Activated naive CD4-positive, alpha-beta T cell treated with anti-CD3 and anti-CD28 coated beads, Interleukin-2, amount 50 U/mL, for 72 hours (primary cell): ENCODE data around the gene MAMDC4. TPM values are rescaled to one million over a fixed set of nuclear protein-coding genes. Genes with fewer than 3 reads are reported as not detected.

Experiments used
- ATAC-seq, 2 donors: fragments of 150-1000 bp; cut with Tn5 transposase; 2 replicates each; pipeline ENCODE4 v1.10.0; 2021; ENCODE audit warnings: mild to moderate bottlenecking in 2 of 2, moderate library complexity in 2 of 2
- DNase-seq, 2 donors: peaks; one replicate each; pipeline ENCODE4 v3.0.0; 2021 to 2022; ENCODE audit warnings: low spot score in 2 of 2
- H3K27ac Mint-ChIP-seq, 2 donors: one replicate each; pipeline ENCODE4 v1.8.0; 2022; ENCODE audit warnings: mild to moderate bottlenecking in 2 of 2, mixed read lengths in 2 of 2
- H3K36me3 Mint-ChIP-seq, 2 donors: one replicate each; pipeline ENCODE4 v1.8.0; 2022; ENCODE audit warnings: mixed read lengths in 2 of 2
- H3K9me3 Mint-ChIP-seq, 2 donors: one replicate each; pipeline ENCODE4 v1.8.0; 2022; ENCODE audit warnings: mixed read lengths in 2 of 2
- total RNA-seq, 2 donors: library from RNA; stranded (reverse); gene quantifications; one replicate each; pipeline ENCODE4 v1.2.3, GENCODE V29; 2022

MAMDC4 gene
- total RNA-seq, 2 donors from 2014 or later, result 17.7 to 21.5 TPM

DNA sequence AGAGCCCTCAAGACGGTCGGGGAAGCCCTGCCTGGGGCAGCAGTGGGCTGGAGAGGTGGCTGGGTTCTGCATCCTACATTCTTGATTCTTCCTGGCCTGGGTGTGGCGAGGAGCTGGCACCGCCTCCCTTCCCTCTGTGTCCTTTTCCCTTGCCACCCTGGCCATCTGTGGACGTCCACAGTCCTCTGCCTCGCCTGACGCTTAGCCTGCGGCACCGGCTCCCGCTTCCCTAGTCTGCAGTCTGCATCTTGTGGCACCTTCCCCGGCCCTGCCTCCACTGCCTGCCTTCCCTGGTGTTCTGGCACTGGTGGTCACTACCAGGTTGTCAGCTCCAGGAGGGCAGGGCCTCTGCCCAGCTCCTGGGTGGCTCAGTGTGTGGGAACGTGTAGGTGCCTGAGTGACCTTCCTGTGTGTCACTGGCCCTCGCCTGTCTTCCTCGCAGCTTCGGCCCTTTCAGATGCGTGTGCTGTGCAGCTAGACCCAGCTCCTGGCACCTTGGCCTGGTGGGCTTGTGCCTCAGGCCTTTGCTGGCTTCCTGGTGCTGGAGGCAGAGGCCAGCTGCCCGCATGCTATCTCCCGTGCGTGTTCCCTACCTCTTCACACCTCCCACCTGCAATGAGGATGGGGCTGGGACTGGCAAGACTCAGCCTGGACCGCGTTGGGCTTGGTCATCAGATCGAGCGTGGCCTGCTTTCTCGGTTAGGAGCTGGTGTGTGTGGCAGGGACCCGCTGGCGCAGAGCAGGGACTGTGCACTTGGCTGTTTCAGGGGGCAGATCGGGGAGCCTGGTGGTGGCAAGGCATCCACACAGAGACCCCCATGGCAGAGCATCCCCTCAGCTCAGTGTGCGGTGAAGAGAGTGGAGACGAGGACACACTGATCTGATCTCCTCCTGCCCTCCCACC, 55.1 kb downstream of the MAMDC4 start:
- Mint-ChIP-seq H3K36me3 (peaks cover 7 to 20% of the 10 kb centered on the region in 2 donors), H3K9me3 (no peaks in the 10 kb centered on the region), H3K27ac (peak overlapping the region; percentile 82)
- ATAC-seq (no peak), DNase-seq (no peak)

Other genes starting within 250 kb of the MAMDC4 start
- gene EGFL7, start 189.4 kb upstream of the MAMDC4 start, total RNA-seq, result 1 to 10 TPM in 1 of 2 donors, under 1 TPM in 1; 0.61 to 1.6 TPM
- gene AGPAT2, start 164.9 kb upstream of the MAMDC4 start, total RNA-seq, result 10 to 100 TPM in 1 of 2 donors, 1 to 10 TPM in 1; 7.4 to 18.9 TPM
- gene DIPK1B, start 139.8 kb upstream of the MAMDC4 start, total RNA-seq, result under 1 TPM in 1 of 2 donors, not detected in 1; 0.37 TPM
- 1 to 10 TPM in 1 of 2 donors, under 1 TPM in 1; 0.89 to 1.6 TPM for gene LCN10, start 109.4 kb upstream of the MAMDC4 start, total RNA-seq
- gene LCN6, start 103.8 kb upstream of the MAMDC4 start, total RNA-seq, result not detected
- not detected for gene LCN8, start 94.1 kb upstream of the MAMDC4 start, total RNA-seq
- gene LCN15, start 87.8 kb upstream of the MAMDC4 start, total RNA-seq, result not detected
- 10 to 100 TPM; 31.1 to 46.8 TPM for gene TMEM141, start 61.0 kb upstream of the MAMDC4 start, total RNA-seq
- gene CCDC183, start 56.0 kb upstream of the MAMDC4 start, total RNA-seq, result 1 to 10 TPM in 1 of 2 donors, under 1 TPM in 1; 0.18 to 1.3 TPM
- 100 to 1,000 TPM in 1 of 2 donors, 10 to 100 TPM in 1; 79.3 to 101 TPM for gene RABL6, start 44.4 kb upstream of the MAMDC4 start, total RNA-seq
- gene AJM1, start 9.9 kb upstream of the MAMDC4 start, total RNA-seq, result 1 to 10 TPM; 3.7 to 6.7 TPM
- 100 to 1,000 TPM; 129 to 167 TPM for gene PHPT1, start 2.9 kb upstream of the MAMDC4 start, total RNA-seq
- 100 to 1,000 TPM; 272 to 274 TPM for gene EDF1, start 14.0 kb downstream of the MAMDC4 start, total RNA-seq
- 10 to 100 TPM; 53.7 to 56.5 TPM for gene TRAF2, start 34.2 kb downstream of the MAMDC4 start, total RNA-seq
- 100 to 1,000 TPM in 1 of 2 donors, 10 to 100 TPM in 1; 66.9 to 107 TPM for gene FBXW5, start 92.4 kb downstream of the MAMDC4 start, total RNA-seq
- gene C8G, start 92.9 kb downstream of the MAMDC4 start, total RNA-seq, result 1 to 10 TPM; 1.5 to 2.5 TPM
- 1 to 10 TPM in 1 of 2 donors, under 1 TPM in 1; 0.64 to 2.0 TPM for gene LCN12, start 99.9 kb downstream of the MAMDC4 start, total RNA-seq
- not detected for gene PTGDS, start 125.2 kb downstream of the MAMDC4 start, total RNA-seq
- not detected for gene LCNL1, start 130.6 kb downstream of the MAMDC4 start, total RNA-seq
- gene PAXX, start 140.1 kb downstream of the MAMDC4 start, total RNA-seq, result 10 to 100 TPM; 36.7 to 64.5 TPM
- gene CLIC3, start 144.2 kb downstream of the MAMDC4 start, total RNA-seq, result not detected
- 10 to 100 TPM; 17.8 to 21.9 TPM for gene ABCA2, start 175.9 kb downstream of the MAMDC4 start, total RNA-seq
- 1 to 10 TPM; 1.4 to 1.6 TPM for gene FUT7, start 179.7 kb downstream of the MAMDC4 start, total RNA-seq
- gene NPDC1, start 193.8 kb downstream of the MAMDC4 start, total RNA-seq, result 10 to 100 TPM; 29.4 to 34.2 TPM
- gene ENTPD2, start 201.7 kb downstream of the MAMDC4 start, total RNA-seq, result under 1 TPM in 1 of 2 donors, not detected in 1; 0.27 TPM
- 10 to 100 TPM in 1 of 2 donors, 1 to 10 TPM in 1; 3.5 to 13.3 TPM for gene SAPCD2, start 218.2 kb downstream of the MAMDC4 start, total RNA-seq
- 10 to 100 TPM in 1 of 2 donors, 1 to 10 TPM in 1; 7.5 to 28.2 TPM for gene UAP1L1, start 225.2 kb downstream of the MAMDC4 start, total RNA-seq
- 10 to 100 TPM; 23.8 to 41.4 TPM for gene MAN1B1, start 234.6 kb downstream of the MAMDC4 start, total RNA-seq